Measurements from ENCODE around the gene APLN. TPM values are rescaled to one million over a fixed set of nuclear protein-coding genes. Genes with fewer than 3 reads are reported as not detected.

APLN gene
- total RNA-seq, 1 donor, result 0.72 TPM

GRCh38 chrX:129695535-129695934, 40.8 kb upstream of the APLN start:
- Histone ChIP-seq H3K27ac (ENCODE audit: low read depth, low read length) (no peak overlapping the region), H2AFZ (ENCODE audit: low read length) (no peak overlapping the region), H3K4me1 (ENCODE audit: insufficient read depth, low read length) (no peaks in the 10 kb centered on the region), H3K27me3 (ENCODE audit: insufficient read depth, low read length) (peaks cover 15% of the 10 kb centered on the region), H3K9me3 (ENCODE audit: low read depth, low read length) (no peaks in the 10 kb centered on the region), H3K36me3 (ENCODE audit: insufficient read depth, low read length) (no peaks in the 10 kb centered on the region), H3K4me2 (ENCODE audit: insufficient read depth, low read length) (no peak overlapping the region), H3K4me3 (ENCODE audit: insufficient read depth, low read length) (no peak overlapping the region), H3K79me2 (ENCODE audit: insufficient read depth, low read length) (no peaks in the 10 kb centered on the region), H4K20me1 (ENCODE audit: insufficient read depth, low read length) (no peaks in the 10 kb centered on the region)
- no peak for DNase-seq (ENCODE audit: insufficient read length, low spot score, missing footprints)
- TF ChIP-seq, protein P1, sequence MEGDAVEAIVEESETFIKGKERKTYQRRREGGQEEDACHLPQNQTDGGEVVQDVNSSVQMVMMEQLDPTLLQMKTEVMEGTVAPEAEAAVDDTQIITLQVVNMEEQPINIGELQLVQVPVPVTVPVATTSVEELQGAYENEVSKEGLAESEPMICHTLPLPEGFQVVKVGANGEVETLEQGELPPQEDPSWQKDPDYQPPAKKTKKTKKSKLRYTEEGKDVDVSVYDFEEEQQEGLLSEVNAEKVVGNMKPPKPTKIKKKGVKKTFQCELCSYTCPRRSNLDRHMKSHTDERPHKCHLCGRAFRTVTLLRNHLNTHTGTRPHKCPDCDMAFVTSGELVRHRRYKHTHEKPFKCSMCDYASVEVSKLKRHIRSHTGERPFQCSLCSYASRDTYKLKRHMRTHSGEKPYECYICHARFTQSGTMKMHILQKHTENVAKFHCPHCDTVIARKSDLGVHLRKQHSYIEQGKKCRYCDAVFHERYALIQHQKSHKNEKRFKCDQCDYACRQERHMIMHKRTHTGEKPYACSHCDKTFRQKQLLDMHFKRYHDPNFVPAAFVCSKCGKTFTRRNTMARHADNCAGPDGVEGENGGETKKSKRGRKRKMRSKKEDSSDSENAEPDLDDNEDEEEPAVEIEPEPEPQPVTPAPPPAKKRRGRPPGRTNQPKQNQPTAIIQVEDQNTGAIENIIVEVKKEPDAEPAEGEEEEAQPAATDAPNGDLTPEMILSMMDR (IDR thresholded peaks at IDR 0.05; ENCODE audit: extremely low read depth, low read depth, low read length), result no peak

DNA sequence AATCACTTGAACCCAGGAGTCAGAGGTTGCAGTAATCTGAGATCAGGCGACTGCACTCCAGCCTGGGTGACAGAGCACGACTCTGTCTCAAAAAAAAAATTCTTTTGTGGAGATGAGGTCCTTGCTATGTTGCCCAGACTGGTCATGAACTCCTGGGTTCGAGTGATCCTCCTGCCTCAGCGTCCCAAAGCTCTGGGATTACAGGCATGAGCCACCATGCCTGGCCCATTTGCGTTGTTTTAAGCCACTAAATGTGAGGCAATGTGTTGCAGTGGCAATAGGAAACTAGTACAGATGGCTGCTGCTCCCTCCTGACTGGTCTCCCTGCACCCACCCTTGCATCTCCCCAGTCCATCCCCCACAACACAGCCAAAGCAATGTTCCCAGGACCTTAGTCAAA, 40.0 kb upstream of the APLN start:
- H3K36me3 ChIP-seq (ENCODE audit: insufficient read depth, low read length), result no peaks in the 10 kb centered on the region
- H3K4me1 ChIP-seq (ENCODE audit: insufficient read depth, low read length), result no peaks in the 10 kb centered on the region
- H3K9me3 ChIP-seq (ENCODE audit: low read depth, low read length), result no peaks in the 10 kb centered on the region
- no peak overlapping the region for H3K27ac ChIP-seq (ENCODE audit: low read depth, low read length)
- peaks cover 11% of the 10 kb centered on the region for H3K27me3 ChIP-seq (ENCODE audit: insufficient read depth, low read length)
- no peak overlapping the region for H3K4me2 ChIP-seq (ENCODE audit: insufficient read depth, low read length)
- TF ChIP-seq, protein P1 (IDR thresholded peaks at IDR 0.05; ENCODE audit: extremely low read depth, low read depth, low read length), result no peak
- no peak overlapping the region for H2AFZ ChIP-seq (ENCODE audit: low read length)
- no peaks in the 10 kb centered on the region for H3K79me2 ChIP-seq (ENCODE audit: insufficient read depth, low read length)
- H4K20me1 ChIP-seq (ENCODE audit: insufficient read depth, low read length), result no peaks in the 10 kb centered on the region
- no peak for DNase-seq (ENCODE audit: insufficient read length, low spot score, missing footprints)
- no peak overlapping the region for H3K4me3 ChIP-seq (ENCODE audit: insufficient read depth, low read length)

DNA sequence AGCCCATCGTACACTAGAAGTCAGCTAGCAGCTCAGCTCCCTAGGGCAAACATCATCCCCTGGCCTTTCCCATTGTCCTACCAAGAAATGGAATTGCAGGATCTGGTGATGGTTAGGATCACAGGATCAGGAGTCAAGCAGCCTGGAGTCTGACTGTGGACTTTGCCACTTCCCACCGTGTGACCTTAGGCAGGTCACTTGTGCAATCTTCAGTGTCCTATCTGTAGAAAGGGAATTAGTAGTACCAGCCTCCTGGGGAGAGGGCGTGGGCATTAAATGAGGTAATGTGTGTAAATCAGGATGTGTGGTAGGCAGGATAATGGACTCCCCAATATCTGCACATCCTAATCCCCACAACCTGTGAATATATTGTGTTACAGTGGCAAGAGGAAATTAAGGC, 38.6 kb upstream of the APLN start:
- H3K27me3 ChIP-seq (ENCODE audit: insufficient read depth, low read length), result peaks cover 11% of the 10 kb centered on the region
- H3K4me1 ChIP-seq (ENCODE audit: insufficient read depth, low read length), result no peaks in the 10 kb centered on the region
- no peaks in the 10 kb centered on the region for H3K36me3 ChIP-seq (ENCODE audit: insufficient read depth, low read length)
- H3K4me3 ChIP-seq (ENCODE audit: insufficient read depth, low read length), result no peak overlapping the region
- no peaks in the 10 kb centered on the region for H3K79me2 ChIP-seq (ENCODE audit: insufficient read depth, low read length)
- H3K27ac ChIP-seq (ENCODE audit: low read depth, low read length), result no peak overlapping the region
- no peaks in the 10 kb centered on the region for H4K20me1 ChIP-seq (ENCODE audit: insufficient read depth, low read length)
- no peak overlapping the region for H3K4me2 ChIP-seq (ENCODE audit: insufficient read depth, low read length)
- no peak for DNase-seq (ENCODE audit: insufficient read length, low spot score, missing footprints)
- H2AFZ ChIP-seq (ENCODE audit: low read length), result no peak overlapping the region
- TF ChIP-seq, protein P1 (IDR thresholded peaks at IDR 0.05; ENCODE audit: extremely low read depth, low read depth, low read length), result no peak
- H3K9me3 ChIP-seq (ENCODE audit: low read depth, low read length), result no peaks in the 10 kb centered on the region

- H3K4me2 ChIP-seq (ENCODE audit: insufficient read depth, low read length), result no peak overlapping the region
- H3K9me3 ChIP-seq (ENCODE audit: low read depth, low read length), result no peaks in the 10 kb centered on the region
- no peaks in the 10 kb centered on the region for H3K4me1 ChIP-seq (ENCODE audit: insufficient read depth, low read length)
- H3K36me3 ChIP-seq (ENCODE audit: insufficient read depth, low read length), result no peaks in the 10 kb centered on the region
- H3K79me2 ChIP-seq (ENCODE audit: insufficient read depth, low read length), result no peaks in the 10 kb centered on the region
- H3K27me3 ChIP-seq (ENCODE audit: insufficient read depth, low read length), result peaks cover 4% of the 10 kb centered on the region
- H2AFZ ChIP-seq (ENCODE audit: low read length), result no peak overlapping the region
- no peak overlapping the region for H3K27ac ChIP-seq (ENCODE audit: low read depth, low read length)
- no peak overlapping the region for H3K4me3 ChIP-seq (ENCODE audit: insufficient read depth, low read length)
- no peaks in the 10 kb centered on the region for H4K20me1 ChIP-seq (ENCODE audit: insufficient read depth, low read length)
- TF ChIP-seq, protein P1 (IDR thresholded peaks at IDR 0.05; ENCODE audit: extremely low read depth, low read depth, low read length), result no peak
- DNase-seq (ENCODE audit: insufficient read length, low spot score, missing footprints), result no peak
Observed at GRCh38 chrX:129690435-129690834, 35.7 kb upstream of the APLN start.
